H9 (cell line): ENCODE results near the gene PLXNA2. TPM values are rescaled to one million over a fixed set of nuclear protein-coding genes. Genes with fewer than 3 reads are reported as not detected.

ENCODE experiments used
- DNase-seq: peaks from one replicate; pipeline ENCODE4 v3.0.0-alpha.2; 2017
- H2AFZ ChIP-seq: one replicate; pipeline ENCODE4 v1.6.1; 2013; ENCODE audit warnings: mild to moderate bottlenecking, low read length, control low read depth, moderate library complexity
- H2AK5ac ChIP-seq: 2 replicates; pipeline ENCODE4 v1.6.1; 2013; ENCODE audit warnings: low read length, control low read depth, mixed read lengths; ENCODE audit not compliant: insufficient read length
- H2BK120ac ChIP-seq: one replicate; pipeline ENCODE4 v1.6.1; 2013; ENCODE audit warnings: low read depth, mild to moderate bottlenecking, low read length, control low read depth, inconsistent platforms; ENCODE audit not compliant: poor library complexity, severe bottlenecking
- H2BK12ac ChIP-seq: 2 replicates; pipeline ENCODE4 v1.6.1; 2013; ENCODE audit warnings: low read length, control low read depth, mixed read lengths, low read depth; ENCODE audit not compliant: insufficient read length
- H2BK15ac ChIP-seq: 2 replicates; pipeline ENCODE4 v1.6.1; 2013; ENCODE audit warnings: low read depth, low read length, control low read depth
- H2BK20ac ChIP-seq: one replicate; pipeline ENCODE4 v1.6.1; 2013; ENCODE audit warnings: low read depth, mild to moderate bottlenecking, low read length, control low read depth, inconsistent platforms; ENCODE audit not compliant: poor library complexity, severe bottlenecking
- H2BK5ac ChIP-seq: 2 replicates; pipeline ENCODE4 v1.6.1; 2013; ENCODE audit warnings: low read length, control low read depth, mixed read lengths; ENCODE audit not compliant: insufficient read length
- H3K14ac ChIP-seq: 2 replicates; pipeline ENCODE4 v1.6.1; 2013; ENCODE audit warnings: low read length, control low read depth; ENCODE audit not compliant: insufficient read depth
- H3K18ac ChIP-seq: 2 replicates; pipeline ENCODE4 v1.6.1; 2013; ENCODE audit warnings: low read depth, mild to moderate bottlenecking, mixed read lengths, low read length, control low read depth; ENCODE audit not compliant: insufficient read length
- H3K23ac ChIP-seq: 2 replicates; pipeline ENCODE4 v1.6.1; 2013; ENCODE audit warnings: low read length, control low read depth, mixed read lengths, low read depth; ENCODE audit not compliant: insufficient read length
- H3K23me2 ChIP-seq: 2 replicates; pipeline ENCODE4 v1.6.1; 2013; ENCODE audit warnings: low read depth, mild to moderate bottlenecking, mixed read lengths, low read length, control low read depth; ENCODE audit not compliant: insufficient read length, poor library complexity, severe bottlenecking
- H3K27ac ChIP-seq: 2 replicates; pipeline ENCODE4 v1.5.1; 2013; ENCODE audit warnings: low read length, control low read depth, mixed read lengths, low read depth; ENCODE audit not compliant: insufficient read length
- H3K27me3 ChIP-seq: 2 replicates; pipeline ENCODE4 v1.6.1; 2013; ENCODE audit warnings: low read length, control low read depth, inconsistent platforms; ENCODE audit not compliant: insufficient read depth
- H3K4ac ChIP-seq: 2 replicates; pipeline ENCODE4 v1.6.1; 2013; ENCODE audit warnings: low read depth, mild to moderate bottlenecking, control low read depth, inconsistent platforms, low read length, moderate library complexity
- H3K4me1 ChIP-seq: 2 replicates; pipeline ENCODE4 v1.6.1; 2013; ENCODE audit warnings: low read length, control low read depth, inconsistent platforms; ENCODE audit not compliant: insufficient read depth
- H3K4me2 ChIP-seq: 2 replicates; pipeline ENCODE4 v1.6.1; 2013; ENCODE audit warnings: low read length, control low read depth, mixed read lengths; ENCODE audit not compliant: insufficient read length, insufficient read depth
- H3K56ac ChIP-seq: 2 replicates; pipeline ENCODE4 v1.6.1; 2013; ENCODE audit warnings: low read depth, mild to moderate bottlenecking, mixed read lengths, low read length, control low read depth; ENCODE audit not compliant: insufficient read length
- H3K79me1 ChIP-seq: 2 replicates; pipeline ENCODE4 v1.6.1; 2013; ENCODE audit warnings: low read depth, mild to moderate bottlenecking, moderate library complexity, low read length, control low read depth, inconsistent platforms; ENCODE audit not compliant: insufficient read depth, poor library complexity, severe bottlenecking
- H3K79me2 ChIP-seq: 2 replicates; pipeline ENCODE4 v1.6.1; 2013; ENCODE audit warnings: low read length, control low read depth, inconsistent platforms; ENCODE audit not compliant: insufficient read depth
- H3K9ac ChIP-seq: 2 replicates; pipeline ENCODE4 v1.6.1; 2013; ENCODE audit warnings: low read length, control low read depth, mixed read lengths; ENCODE audit not compliant: insufficient read length; ENCODE audit errors: extremely low read depth
- H3K9me3 ChIP-seq: one replicate; pipeline ENCODE4 v1.6.1; 2013; ENCODE audit warnings: low read depth, low read length, inconsistent platforms; ENCODE audit not compliant: control insufficient read depth
- H3T11ph ChIP-seq: one replicate; pipeline ENCODE4 v1.6.1; 2013; ENCODE audit warnings: mild to moderate bottlenecking, low read length, control low read depth, inconsistent platforms
- H4K20me1 ChIP-seq: one replicate; pipeline ENCODE4 v1.6.1; 2013; ENCODE audit not compliant: control insufficient read depth, insufficient read length, insufficient read depth
- H4K5ac ChIP-seq: 2 replicates; pipeline ENCODE4 v1.6.1; 2013; ENCODE audit warnings: low read depth, mild to moderate bottlenecking, mixed read lengths, low read length, control low read depth; ENCODE audit not compliant: insufficient read length
- H4K8ac ChIP-seq: replicated peaks from 2 replicates; pipeline ENCODE4 v1.6.1; 2013; ENCODE audit warnings: low read length, control low read depth, mixed read lengths, low read depth; ENCODE audit not compliant: insufficient read length
- H4K91ac ChIP-seq: 2 replicates; pipeline ENCODE4 v1.6.1; 2013; ENCODE audit warnings: low read depth, mild to moderate bottlenecking, moderate library complexity, mixed read lengths, low read length, control low read depth; ENCODE audit not compliant: insufficient read length
- H3K27ac Mint-ChIP-seq, 3 experiments: 2 replicates in 2 of 3; 3 replicates in 1 of 3; pipeline ENCODE4 v1.8.0; 2020 to 2021; ENCODE audit warnings: mixed read lengths in 3 of 3, mild to moderate bottlenecking in 1 of 3, moderate library complexity in 1 of 3
- H3K27me3 Mint-ChIP-seq: 2 replicates; pipeline ENCODE4 v1.8.0; 2021; ENCODE audit warnings: low read depth, mild to moderate bottlenecking, moderate library complexity, mixed read lengths
- H3K36me3 Mint-ChIP-seq, 3 experiments: 2 replicates in 2 of 3; 3 replicates in 1 of 3; pipeline ENCODE4 v1.8.0; 2020 to 2021; ENCODE audit warnings: low read depth in 3 of 3, mixed read lengths in 3 of 3; ENCODE audit not compliant: insufficient read depth in 1 of 3
- H3K4me1 Mint-ChIP-seq, 2 experiments: 2 replicates each; pipeline ENCODE4 v1.8.0; 2020; ENCODE audit warnings: mixed read lengths in 2 of 2
- H3K4me3 Mint-ChIP-seq, 2 experiments: 2 replicates in 1 of 2; 3 replicates in 1 of 2; pipeline ENCODE4 v1.8.0; 2020 to 2021; ENCODE audit warnings: mild to moderate bottlenecking in 2 of 2, mixed read lengths in 2 of 2, moderate library complexity in 1 of 2
- H3K9me3 Mint-ChIP-seq, 2 experiments: 2 replicates in 1 of 2; 3 replicates in 1 of 2; pipeline ENCODE4 v1.8.0; 2020; ENCODE audit warnings: mild to moderate bottlenecking in 2 of 2, mixed read lengths in 2 of 2, moderate library complexity in 1 of 2
- CTCF ChIP-seq: fragments of 200-600 bp; sonication (generic); conservative IDR thresholded peaks from 3 replicates; pipeline ENCODE4 v1.8.0; 2021; ENCODE audit warnings: antibody characterized with exemption, mild to moderate bottlenecking
- WGBS: extraction: QIAGEN DNeasy Blood & Tissue Kit; methylation state at CpG from one replicate; pipeline ENCODE4 v1.1.7; 2013; ENCODE audit warnings: missing lambda C conversion rate, low lambda C conversion rate, mixed read lengths; ENCODE audit not compliant: insufficient read length; ENCODE audit errors: extremely low coverage; 5-methylcytosine and 5-hydroxymethylcytosine counted together
- total RNA-seq: library from RNA; stranded (reverse); gene quantifications from 2 replicates; pipeline ENCODE4 v1.2.1, GENCODE V29; 2021

The PLXNA2 gene
- total RNA-seq, 1 experiment from 2014 or later, result 0.57 TPM

GRCh38 chr1:207990455-207990854, 253.7 kb downstream of the PLXNA2 start:
- Histone ChIP-seq H3K14ac (no peak overlapping the region), H2AK5ac (no peak overlapping the region), H2AFZ (no peak overlapping the region), H3K79me2 (no peaks in the 10 kb centered on the region), H3K27ac (no peak overlapping the region), H3K23me2 (no peaks in the 10 kb centered on the region), H2BK12ac (no peak overlapping the region), H3K4me1 (no peaks in the 10 kb centered on the region), H4K5ac (no peak overlapping the region), H3K79me1 (no peaks in the 10 kb centered on the region), H2BK15ac (no peak overlapping the region), H3K4me2 (no peak overlapping the region), H2BK120ac (no peak overlapping the region), H3K23ac (no peak overlapping the region), H3K18ac (no peak overlapping the region), H2BK5ac (no peak overlapping the region), H3K9ac (no peak overlapping the region), H3K9me3 (no peaks in the 10 kb centered on the region), H4K8ac (no peak overlapping the region), H4K91ac (no peak overlapping the region), H2BK20ac (no peak overlapping the region), H3K56ac (no peak overlapping the region), H4K20me1 (no peaks in the 10 kb centered on the region), H3K27me3 (no peaks in the 10 kb centered on the region), H3T11ph (no peak overlapping the region), H3K4ac (no peak overlapping the region)
- TF ChIP-seq CTCF, result no peak
- peaks cover 0 to 3% of the 10 kb centered on the region in 2 experiments; a peak in 1 of 5 replicates for H3K9me3 Mint-ChIP-seq
- no peak for DNase-seq
- H3K36me3 Mint-ChIP-seq, result no peaks in the 10 kb centered on the region
- peaks cover 2 to 6% of the 10 kb centered on the region in 2 experiments; a peak in 2 of 4 replicates for H3K4me1 Mint-ChIP-seq
- H3K27me3 Mint-ChIP-seq, result peaks cover 17% of the 10 kb centered on the region
- WGBS, result no CpG with 5 or more reads among the region's 5 CpGs
- H3K27ac Mint-ChIP-seq, result no peak overlapping the region
- H3K4me3 Mint-ChIP-seq, result no peak overlapping the region
